NCI-H146 treated with DMSO at 0.1 percent for 48 hours (cell line): ENCODE results near the gene BEAN1.
"Not testable (repeated sequence)": the region's sequence is repeated elsewhere in the genome, so short reads cannot be mapped to it uniquely, and the experiment has no call there.

Experiments used
- DNase-seq: peaks from one replicate; lab custom pipeline; 2025; ENCODE audit not compliant: unreplicated experiment; lab: John Stamatoyannopoulos, UW

Gene BEAN1

DNA sequence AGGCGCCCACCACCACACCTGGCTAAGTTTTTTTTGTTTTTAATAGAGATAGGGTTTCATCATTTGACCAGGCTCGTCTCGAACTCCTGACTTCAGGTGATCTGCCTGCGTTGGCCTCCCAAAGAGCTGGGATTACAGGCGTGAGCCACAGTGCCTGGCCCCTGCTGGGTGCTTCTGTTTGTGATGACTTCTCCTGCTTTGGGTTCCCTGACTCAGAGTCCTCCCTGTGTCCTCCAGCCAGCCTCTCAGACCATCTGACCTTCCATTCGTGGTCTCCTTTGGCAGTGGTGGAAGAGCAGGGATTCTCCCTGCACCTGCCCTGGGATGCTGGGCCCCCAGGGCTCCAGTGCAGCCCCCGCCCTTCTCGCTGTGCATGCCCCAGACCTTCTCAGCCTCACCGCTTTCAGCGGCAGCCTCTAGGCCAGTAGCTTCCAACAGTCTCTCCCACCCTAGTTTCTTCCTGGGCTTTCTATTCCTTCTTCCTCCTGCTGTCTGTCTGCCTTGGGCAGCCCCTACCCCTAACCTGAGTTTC lies 13.2 kb downstream of the BEAN1 start:
- no peak for DNase-seq

DNA sequence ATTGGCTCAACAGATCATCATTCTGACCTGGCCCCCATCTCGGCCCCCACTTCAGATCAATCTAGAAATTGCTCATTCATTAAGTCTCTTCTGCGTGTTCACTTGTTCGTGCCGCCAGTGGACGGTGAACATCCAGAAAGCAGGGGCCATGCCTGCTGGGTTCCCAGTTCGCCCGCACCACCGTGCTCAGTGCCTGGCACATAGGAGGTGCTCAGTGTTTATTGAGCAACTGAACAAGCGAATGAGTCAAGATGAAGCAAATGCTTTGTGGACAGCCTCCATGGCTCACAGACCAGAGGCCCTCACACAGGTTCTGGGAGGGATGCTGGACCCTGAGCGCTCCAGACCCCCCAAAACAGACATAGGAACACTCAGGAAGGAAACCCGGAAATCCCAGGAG lies 13.9 kb downstream of the BEAN1 start:
- no peak for DNase-seq

DNA sequence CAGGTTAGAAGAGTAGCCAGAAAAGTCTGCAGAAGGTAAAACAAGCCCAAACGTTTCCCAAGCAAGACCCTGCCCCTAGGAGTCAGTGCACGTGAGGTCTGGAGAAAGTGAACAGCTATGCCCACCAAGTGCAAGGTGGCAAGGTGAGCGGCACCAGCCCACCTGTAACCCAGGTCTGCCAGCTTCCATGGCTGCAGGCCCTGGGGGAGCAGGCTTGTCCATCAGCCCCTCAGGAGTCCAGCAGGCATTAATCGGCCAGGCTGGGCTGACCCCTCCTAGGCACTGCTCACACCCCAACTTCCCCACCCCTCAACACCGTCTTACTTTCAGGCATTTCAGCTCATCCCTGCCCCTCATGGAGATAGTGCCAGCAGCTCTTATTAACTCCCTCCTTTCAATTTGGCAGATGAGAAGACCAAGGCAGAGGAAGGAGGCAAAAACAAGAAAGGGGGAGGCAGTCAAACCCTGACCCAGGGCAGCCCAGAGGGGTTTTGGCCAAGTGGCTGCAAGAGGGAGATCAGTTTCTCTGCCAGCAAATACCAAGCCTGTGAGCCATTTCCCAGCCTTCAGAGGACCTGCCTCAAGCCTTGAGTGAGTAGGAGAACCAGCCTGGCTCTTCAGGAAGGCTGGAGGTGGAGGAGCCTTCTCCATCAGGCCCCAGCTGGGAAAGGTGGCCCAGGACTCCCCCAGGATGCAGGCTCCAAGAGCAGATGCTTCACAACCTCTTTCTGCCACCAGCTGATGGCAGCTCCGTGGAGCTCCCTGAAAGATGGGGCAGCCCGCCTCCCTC lies 14.7 kb downstream of the BEAN1 start:
- no peak for DNase-seq

DNA sequence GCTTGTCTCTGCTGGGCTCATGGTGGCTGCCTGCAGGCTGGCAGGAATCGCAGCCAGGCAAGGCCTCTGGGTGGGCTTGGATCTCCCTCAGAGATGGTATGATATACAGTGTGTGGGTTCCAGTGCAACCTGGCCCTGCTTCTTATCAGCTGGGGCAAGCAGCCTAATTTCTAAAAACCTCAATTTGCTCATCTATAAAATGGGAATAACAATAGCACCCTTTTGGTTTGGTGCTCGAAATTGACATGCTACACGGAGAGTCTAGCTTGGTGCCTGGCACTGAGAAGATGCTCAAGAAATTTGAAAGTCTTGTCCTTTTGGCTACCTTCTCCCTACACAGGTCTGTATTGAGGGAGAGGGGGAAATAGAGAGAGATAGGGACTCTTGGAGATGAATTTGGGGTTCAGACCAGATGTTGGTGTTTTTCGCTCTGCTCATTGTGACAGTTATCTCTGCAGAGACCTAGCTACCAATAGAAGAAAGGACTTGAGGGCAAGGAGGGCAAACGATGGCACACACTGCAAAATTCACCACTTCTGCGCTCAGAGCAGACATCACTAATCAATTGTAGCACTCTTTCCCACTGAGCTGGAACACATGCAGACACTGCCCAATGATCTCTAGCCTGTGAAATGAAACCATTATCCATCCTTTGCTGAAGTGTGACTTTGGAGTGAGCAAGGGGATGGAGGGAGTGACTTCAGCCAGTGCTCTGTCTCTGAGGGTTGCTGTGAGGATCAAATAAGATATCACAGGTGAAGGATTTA lies 15.6 kb downstream of the BEAN1 start:
- no peak for DNase-seq

DNA sequence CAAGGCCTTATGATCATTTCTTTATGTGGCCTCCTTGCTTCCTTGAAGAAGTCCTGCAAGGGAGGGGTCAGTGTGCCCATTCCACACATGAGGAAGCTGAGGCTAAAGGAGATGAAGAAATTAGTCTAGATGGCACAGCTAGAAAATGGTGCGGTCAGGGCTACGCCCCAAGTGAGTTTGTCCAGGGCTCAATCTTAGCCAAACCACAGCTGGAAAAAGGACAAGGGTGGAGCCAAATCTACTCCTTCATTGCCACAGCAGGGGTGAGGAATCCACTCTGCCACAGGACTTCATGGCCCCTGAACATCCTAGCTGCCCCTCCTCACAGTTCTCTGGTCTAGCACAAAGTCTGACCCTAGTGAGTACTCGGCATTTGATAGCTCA lies 16.2 kb downstream of the BEAN1 start:
- no peak for DNase-seq

DNA sequence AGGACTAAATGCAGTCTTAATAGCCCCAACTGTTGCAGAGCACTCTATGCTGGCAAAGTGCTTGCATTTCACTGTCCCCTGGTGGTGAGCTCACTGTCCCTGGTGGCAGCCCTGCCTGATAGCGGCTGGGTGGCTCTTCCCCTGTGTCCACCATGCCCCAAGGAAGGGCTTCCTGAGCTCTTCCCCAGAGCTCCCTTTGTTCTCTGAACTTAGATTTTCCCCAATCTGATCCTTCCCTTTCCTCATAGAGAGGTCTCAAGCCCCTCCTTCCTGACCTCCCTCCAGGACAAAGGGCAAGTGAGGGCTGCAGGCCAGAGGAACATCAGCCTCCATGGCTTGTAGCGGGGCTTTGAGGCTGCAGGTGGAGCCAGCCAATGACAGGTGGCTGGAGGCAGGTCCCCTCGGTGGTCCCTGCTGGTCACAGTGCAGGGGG lies 17.0 kb downstream of the BEAN1 start:
- DNase-seq: no peak

DNA sequence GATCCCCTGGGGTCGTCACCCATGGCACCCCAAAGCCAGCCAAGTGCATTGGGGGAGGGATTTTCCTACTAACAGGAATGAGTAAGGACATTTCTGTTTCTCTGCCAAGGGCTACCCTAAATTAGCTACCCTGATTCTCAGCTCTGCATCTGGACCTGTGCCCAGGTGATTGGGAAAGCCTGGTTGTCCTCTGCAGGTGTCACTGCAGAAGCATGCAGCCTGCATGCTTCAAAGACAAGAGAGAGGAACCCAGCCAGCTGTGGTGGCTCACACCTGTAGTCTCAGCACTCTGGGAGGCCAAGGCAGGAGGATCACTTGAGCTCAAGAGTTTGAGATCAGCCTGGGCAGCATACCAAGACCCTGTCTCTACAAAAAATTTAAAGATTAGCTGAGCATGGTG lies 19.6 kb downstream of the BEAN1 start:
- DNase-seq: no peak

DNA sequence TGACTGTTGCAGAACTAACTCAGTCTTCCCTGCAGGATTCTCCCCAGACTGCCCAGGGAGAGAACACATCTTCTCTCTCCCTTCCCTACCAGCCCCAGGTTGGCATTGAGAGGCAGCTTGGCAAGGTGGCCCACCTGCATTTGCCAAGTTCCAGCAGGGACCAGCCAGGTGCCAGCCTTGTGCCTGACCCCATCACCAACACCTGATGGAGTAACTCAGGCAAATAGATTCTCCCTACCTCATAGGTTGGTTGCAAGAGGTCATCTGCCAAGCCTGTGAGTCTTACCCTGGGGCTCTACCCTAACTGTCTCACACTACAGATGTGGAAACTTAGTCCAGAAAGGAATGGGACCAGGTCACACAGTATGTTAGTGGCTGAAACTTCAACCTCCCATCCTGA lies 20.4 kb downstream of the BEAN1 start:
- no peak for DNase-seq

DNA sequence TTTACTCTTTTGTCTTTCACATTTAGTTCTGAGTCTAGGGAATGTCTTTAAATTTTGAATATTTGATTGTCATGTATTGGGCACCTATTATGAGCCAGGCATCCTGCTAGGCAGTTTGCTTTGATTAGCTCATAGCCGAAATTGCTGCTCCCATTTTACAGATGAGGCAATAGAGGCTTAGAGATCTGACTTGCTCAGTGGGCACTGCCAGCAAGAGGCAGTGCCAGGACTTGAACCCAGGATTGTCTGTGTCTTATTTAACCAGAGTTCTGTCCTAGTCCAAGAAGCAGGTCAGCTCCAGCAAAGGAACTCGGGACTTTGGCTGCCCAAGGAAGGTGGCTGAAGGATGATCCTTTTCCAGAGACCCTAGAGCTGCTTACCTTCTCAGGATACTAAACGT lies 24.5 kb downstream of the BEAN1 start:
- DNase-seq: no peak

DNA sequence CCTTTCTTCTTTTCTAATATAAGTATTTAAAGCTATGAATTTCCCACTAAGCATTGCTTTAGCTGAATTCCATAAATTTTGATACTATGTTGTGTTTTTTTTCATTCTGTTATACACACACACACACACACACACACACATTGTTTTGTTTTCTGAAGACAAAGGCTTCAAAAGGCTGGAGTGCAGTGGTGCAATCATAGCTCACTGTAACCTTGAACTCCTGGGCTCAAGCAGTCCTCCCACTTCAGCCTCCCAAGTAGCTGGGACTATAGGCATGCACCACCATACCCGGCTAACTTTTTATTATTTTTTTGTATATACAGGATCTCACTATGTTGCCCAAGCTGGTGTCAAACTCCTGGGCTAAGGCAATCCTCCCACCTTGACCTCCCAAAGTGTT lies 26.1 kb downstream of the BEAN1 start:
- not testable (repeated sequence) for DNase-seq

DNA sequence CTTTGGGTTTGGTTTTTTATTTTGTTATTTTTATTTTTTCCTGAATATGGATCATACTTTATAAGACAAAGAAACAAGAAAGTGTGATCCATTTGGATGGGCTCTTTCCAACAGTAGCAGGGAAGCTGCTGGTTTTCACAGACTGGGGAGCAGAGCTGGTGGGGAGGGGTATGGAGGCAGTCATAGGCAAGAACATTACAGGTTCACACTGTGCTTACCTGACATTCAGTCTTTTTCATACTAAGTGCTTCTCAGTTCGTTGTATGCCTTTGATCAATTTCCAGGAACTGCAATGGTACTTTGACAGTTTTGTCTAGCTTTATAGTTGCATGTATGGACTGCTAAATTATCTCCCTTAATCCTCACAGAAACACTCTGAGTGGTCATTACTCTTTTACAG lies 27.7 kb downstream of the BEAN1 start:
- DNase-seq: no peak

DNA sequence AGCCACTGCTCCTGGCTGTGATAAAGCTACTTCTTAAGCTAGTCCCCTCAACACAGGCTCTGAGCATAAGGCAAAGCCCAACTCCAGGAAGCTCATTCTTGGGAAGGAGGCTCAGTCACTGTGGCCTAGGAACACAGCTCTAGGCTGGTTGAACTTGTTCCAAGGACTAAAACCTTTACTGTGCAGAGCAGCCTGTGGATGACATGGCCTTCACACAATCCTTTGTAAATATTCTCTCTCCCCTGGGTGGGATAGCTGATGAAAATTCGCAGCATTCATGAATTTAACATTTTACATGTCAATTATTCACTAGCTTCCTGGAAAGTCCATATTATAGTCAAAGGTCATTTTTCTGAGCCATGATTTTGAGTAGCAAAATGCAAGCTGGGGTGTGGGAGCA lies 28.9 kb downstream of the BEAN1 start:
- DNase-seq: no peak

DNA sequence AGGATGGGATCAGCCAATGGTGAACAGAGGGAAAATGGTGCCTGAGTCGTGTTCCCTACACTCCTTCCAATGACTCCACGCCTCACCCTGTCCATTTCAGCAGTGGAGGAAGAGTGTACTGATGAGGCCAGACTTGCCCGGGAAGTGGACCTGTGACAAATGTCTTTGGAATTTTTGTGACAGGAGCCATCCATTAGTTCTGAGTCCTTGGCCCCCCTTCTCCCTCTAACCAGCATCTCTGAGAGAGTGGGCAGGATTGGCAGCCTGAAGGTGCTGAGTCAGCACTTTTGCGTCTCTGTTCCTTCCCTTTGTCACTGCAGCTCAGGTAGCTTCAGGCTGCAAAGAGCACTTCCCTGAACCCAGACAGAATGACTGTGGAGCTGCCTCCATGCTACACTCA lies 30.8 kb downstream of the BEAN1 start:
- DNase-seq: no peak

DNA sequence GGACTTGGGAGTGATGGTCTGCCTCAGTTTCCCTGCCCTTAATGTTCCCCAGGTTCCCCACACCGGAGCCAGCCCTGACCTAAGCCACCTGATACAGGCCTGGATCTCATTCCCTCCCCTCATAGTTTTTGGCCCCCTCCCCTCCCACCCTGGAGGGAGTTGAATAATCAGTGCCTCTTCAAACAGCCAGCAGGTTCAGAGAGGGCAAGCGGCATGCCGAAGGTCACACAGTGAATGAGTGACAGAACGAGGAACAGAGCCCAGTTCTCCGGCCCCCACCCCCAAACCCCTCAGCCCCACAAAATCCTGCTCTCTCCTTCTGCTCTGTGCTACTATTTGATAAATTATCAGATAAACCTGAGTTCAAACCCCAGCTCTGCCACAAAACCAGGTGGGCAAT lies 31.2 kb downstream of the BEAN1 start:
- no peak for DNase-seq

DNA sequence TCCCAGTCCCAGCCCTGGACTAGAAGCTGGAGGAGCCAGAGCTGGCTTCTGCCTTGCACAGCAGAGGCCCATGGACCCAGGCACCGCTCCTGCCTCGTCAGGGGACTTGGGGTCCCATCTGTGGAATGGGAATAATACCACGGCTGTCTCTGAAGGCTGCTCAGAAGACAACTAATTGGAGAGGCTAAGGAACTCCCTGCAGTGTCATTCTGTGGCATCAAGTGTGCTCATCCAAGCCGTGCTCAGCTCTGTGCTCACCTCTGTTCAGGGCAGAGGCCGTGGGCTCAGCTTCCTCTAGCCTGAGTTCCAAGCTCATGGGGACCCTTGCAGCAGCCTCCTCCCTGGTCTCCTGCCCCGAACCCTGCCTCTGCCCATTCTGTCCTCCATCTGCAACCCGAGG lies 31.8 kb downstream of the BEAN1 start:
- DNase-seq: no peak

DNA sequence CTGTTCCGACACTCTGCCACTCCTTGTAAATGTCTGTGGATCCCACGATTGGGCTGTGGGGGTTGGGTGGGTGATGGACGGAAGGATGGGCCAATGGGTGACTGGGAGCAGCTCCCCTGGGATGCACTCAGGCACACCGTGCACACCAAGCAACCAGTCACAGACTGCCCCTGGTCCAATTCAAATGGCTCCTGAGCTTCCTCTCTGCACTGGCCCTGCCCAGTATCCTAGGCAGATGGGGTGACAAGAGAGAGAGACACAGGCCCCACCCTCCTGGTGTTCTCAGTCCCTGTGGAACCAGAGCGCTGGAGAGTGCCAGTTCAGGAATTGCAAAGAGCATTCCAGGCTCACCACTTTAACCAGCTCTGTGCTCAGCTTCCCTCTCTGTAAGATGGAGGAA lies 32.8 kb downstream of the BEAN1 start:
- no peak for DNase-seq

DNA sequence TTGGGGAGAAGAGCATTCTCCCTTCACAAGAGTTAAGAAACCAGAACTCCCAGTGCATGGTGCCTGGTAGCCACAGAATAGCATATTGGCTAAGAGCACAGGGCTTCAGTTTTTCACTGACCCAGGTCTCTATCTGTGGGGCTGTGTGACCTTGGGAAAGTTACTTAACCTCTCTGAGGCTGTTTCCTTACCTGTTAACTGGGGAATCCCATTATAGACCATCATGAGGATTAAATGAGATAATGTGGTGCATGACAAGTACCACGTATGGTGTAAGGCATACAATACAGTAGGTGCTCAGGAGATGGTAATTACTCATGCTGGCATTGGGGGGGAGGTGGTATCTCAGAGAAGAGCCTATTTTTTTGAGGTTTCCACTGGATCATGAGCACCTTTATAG lies 33.6 kb downstream of the BEAN1 start:
- DNase-seq: no peak

DNA sequence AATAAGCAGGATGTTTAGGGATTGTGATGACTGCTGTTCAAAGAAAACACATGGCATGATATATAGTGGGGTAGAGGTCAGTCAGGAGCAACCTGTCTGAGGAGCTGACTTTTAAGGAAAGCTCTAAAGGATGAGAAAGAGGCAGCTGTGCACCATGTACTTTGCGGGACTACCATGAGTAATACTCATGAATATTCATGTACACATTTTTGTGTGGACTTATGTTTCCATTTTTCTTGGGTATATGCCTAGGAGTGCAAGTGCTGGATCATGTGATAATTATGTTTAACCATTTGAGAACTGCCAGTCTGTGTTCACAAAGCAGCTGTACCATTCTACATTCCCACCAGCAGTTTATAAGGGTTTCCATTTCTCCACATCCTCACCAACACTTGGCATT lies 35.8 kb downstream of the BEAN1 start:
- DNase-seq: no peak

DNA sequence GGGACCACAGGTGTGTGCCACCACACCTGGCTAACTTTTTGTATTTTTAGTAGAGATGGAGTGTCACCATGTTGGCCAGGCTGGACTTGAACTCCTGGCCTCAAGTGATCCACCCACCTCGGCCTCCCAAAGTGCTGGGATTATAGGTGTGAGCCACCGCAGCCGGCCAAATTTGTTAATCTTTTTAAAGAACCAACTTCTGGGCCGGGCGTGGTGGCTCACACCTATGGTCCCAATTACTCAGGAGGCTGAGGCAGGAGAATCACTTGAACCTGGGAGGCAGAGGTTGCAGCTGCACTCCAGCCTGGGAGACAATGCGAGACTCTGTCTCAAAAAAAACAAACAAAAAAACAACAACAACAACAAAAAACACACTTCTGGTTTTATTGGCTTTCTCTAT lies 38.9 kb downstream of the BEAN1 start:
- DNase-seq: not testable (repeated sequence)

DNA sequence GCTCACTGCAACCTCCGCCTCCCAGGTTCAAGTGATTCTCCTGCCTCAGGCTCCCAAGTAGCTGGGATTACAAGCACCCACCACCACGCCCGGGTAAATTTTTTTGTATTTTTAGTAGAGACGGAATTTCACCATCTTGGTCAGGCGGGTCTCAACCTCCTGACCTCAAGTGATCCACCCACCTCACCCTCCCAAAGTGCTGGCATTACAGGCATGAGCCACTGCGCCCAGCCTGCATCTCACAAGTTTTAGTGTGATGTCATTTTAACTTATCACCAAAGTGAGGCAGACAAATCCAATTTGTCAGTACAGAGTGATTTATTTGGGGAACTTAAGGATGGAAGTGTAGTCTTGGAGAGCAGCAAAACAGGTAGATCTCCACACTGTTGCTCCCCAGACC lies 39.5 kb downstream of the BEAN1 start:
- DNase-seq: not testable (repeated sequence)

DNA sequence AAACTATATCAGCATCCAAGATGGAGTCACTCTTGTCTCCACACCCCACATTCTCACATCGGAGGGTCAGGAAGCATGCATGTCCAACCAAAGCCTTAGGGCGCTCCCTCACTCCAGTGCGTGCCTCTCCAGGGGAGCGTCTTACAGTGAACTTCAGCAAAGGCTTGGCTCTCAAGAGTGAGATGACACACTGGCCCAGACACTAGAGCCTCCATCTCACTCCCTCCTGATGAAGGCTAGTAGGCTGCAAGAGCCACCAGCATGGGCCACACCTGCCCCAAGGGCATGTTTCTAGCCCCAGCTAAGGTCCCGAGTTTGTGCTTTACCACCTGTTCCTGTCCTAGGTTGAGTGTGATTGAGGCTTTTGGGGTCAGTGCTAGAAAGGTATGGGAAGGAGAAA lies 40.5 kb downstream of the BEAN1 start:
- DNase-seq: no peak

DNA sequence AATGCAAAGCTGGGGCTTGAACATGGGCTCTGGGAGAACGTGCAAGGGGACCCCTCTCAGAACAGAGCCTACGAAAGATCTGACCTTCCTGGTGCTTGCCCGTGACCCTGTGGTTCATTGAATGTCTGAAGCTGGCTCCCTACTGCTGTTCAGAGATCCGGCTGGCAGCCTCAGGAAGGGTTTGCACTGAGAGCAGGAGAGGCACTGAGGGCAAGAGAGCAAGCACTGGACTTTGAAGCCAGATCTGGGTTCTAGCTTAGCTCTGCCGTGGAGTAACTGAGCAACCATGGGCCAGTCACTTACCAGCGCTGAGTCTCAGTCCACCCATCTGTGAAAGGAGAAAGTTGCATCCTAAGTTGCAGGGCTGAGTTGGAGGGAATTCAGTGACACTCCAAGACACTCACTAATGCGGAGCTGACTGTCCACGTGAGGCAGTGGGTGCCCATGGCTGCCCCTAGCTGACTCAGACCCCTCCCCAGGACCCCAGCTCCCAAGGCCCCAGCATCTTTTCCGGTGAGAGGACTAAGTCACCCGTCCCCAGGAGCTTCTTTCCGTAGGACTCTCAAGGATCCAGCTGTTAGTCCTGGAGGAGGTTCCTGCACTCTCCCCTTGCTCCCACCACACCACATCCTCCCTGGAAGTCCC lies 41.3 kb downstream of the BEAN1 start:
- DNase-seq: no peak
